Measurements from ENCODE around the gene AOPEP.

DNA sequence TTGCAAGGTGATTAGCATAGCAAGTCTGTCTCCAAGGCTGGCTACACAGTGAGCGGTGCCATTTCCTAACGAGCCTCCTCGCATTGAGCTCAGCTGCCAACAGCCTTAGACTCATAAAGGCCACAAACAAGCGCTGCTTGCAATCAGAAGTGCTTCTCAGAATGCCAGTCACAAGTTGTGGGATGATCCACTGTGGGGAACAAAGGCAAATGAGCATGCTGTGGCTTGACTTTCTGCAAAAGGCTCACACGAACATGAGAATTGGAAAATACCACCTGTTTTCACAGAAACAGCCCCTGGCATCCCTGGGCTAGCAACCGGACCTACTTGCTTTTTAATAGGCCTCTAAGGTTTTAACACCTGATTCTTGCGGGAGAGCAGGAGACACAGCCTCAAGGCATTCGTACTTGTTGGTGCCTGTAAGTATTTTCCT lies 375.5 kb downstream of the AOPEP start:
- TF ChIP-seq CTCF (conservative IDR thresholded peaks at IDR 0.05 in 1 of 2, IDR thresholded peaks at IDR 0.05 in 1 of 2; ENCODE audit: extremely low read depth in 1 of 2, insufficient read depth in 1 of 2, low read depth in 1 of 2, low read length in 2 of 2) (no peak), EZH2 (IDR thresholded peaks at IDR 0.05; ENCODE audit: borderline replicate concordance, low read length) (no peak)

Data from mammary epithelial cell (primary cell).